ENCODE data around the gene CTNNA1.
"Not testable (repeated sequence)": the region's sequence is repeated elsewhere in the genome, so short reads cannot be mapped to it uniquely, and the experiment has no call there.

DNA sequence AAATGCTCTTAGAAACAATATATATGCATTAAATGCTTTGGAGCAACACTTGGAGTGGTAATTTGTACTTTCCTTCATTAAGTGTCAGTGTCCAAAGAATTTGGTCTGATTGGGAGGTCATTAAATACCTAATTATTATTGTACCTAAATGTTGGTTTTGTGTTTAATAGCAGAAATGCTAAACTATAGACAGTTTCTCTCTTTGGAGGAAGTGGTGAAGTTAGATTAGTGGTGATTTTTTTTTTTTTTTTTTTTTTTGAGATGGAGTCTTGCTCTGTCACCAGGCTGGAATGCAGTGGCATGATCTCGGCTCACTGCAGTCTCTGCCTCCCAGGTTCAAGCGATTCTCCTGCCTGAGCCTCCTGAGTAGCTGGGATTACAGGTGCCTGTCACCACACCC, 168.1 kb downstream of the CTNNA1 start:
- TF ChIP-seq, protein P1, sequence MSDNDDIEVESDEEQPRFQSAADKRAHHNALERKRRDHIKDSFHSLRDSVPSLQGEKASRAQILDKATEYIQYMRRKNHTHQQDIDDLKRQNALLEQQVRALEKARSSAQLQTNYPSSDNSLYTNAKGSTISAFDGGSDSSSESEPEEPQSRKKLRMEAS (IDR thresholded peaks at IDR 0.05; ENCODE audit: low read depth, low read length), result not testable (repeated sequence)
- TF ChIP-seq, protein P2, sequence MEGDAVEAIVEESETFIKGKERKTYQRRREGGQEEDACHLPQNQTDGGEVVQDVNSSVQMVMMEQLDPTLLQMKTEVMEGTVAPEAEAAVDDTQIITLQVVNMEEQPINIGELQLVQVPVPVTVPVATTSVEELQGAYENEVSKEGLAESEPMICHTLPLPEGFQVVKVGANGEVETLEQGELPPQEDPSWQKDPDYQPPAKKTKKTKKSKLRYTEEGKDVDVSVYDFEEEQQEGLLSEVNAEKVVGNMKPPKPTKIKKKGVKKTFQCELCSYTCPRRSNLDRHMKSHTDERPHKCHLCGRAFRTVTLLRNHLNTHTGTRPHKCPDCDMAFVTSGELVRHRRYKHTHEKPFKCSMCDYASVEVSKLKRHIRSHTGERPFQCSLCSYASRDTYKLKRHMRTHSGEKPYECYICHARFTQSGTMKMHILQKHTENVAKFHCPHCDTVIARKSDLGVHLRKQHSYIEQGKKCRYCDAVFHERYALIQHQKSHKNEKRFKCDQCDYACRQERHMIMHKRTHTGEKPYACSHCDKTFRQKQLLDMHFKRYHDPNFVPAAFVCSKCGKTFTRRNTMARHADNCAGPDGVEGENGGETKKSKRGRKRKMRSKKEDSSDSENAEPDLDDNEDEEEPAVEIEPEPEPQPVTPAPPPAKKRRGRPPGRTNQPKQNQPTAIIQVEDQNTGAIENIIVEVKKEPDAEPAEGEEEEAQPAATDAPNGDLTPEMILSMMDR (IDR thresholded peaks at IDR 0.05; ENCODE audit: low read depth, low read length), result not testable (repeated sequence)
- not testable (repeated sequence) for TF ChIP-seq POLR2A (IDR thresholded peaks at IDR 0.05; ENCODE audit: extremely low read depth, insufficient read length); MYC (IDR thresholded peaks at IDR 0.05; ENCODE audit: low read depth, low read length)

Data from NB4 (cell line).